Measurements from ENCODE around the gene POC5.

The POC5 gene

GRCh38 chr5:75653521-75653920 is 63.7 kb downstream of the POC5 start:
- Histone ChIP-seq H3K4me1 (ENCODE audit: control insufficient read depth, insufficient read depth, low read length) (peaks cover 5% of the 10 kb centered on the region), H3K4me3 (ENCODE audit: low read length) (no peak overlapping the region), H3K27me3 (ENCODE audit: control insufficient read depth, insufficient read depth, low read length) (no peaks in the 10 kb centered on the region), H3K9me3 (ENCODE audit: control insufficient read depth, low read length) (no peaks in the 10 kb centered on the region), H3K36me3 (ENCODE audit: control insufficient read depth, insufficient read depth, low read length) (no peaks in the 10 kb centered on the region), H3K9ac (ENCODE audit: low read length) (no peak overlapping the region)

- H3K9ac ChIP-seq (ENCODE audit: low read length): no peak overlapping the region
- H3K27me3 ChIP-seq (ENCODE audit: control insufficient read depth, insufficient read depth, low read length): no peaks in the 10 kb centered on the region
- no peaks in the 10 kb centered on the region for H3K9me3 ChIP-seq (ENCODE audit: control insufficient read depth, low read length)
- H3K36me3 ChIP-seq (ENCODE audit: control insufficient read depth, insufficient read depth, low read length): no peaks in the 10 kb centered on the region
- no peak overlapping the region for H3K4me3 ChIP-seq (ENCODE audit: low read length)
- peaks cover 9% of the 10 kb centered on the region for H3K4me1 ChIP-seq (ENCODE audit: control insufficient read depth, insufficient read depth, low read length)
These were observed 65.5 kb downstream of the POC5 start for GRCh38 chr5:75651575-75652238.

GRCh38 chr5:75648712-75649111 is 68.5 kb downstream of the POC5 start:
- H3K4me3 ChIP-seq (ENCODE audit: low read length): no peak overlapping the region
- no peaks in the 10 kb centered on the region for H3K36me3 ChIP-seq (ENCODE audit: control insufficient read depth, insufficient read depth, low read length)
- H3K9me3 ChIP-seq (ENCODE audit: control insufficient read depth, low read length): no peaks in the 10 kb centered on the region
- no peaks in the 10 kb centered on the region for H3K27me3 ChIP-seq (ENCODE audit: control insufficient read depth, insufficient read depth, low read length)
- H3K4me1 ChIP-seq (ENCODE audit: control insufficient read depth, insufficient read depth, low read length): peaks cover 9% of the 10 kb centered on the region
- no peak overlapping the region for H3K9ac ChIP-seq (ENCODE audit: low read length)

- no peak overlapping the region for H3K9ac ChIP-seq (ENCODE audit: low read length)
- no peaks in the 10 kb centered on the region for H3K27me3 ChIP-seq (ENCODE audit: control insufficient read depth, insufficient read depth, low read length)
- H3K36me3 ChIP-seq (ENCODE audit: control insufficient read depth, insufficient read depth, low read length): no peaks in the 10 kb centered on the region
- H3K9me3 ChIP-seq (ENCODE audit: control insufficient read depth, low read length): no peaks in the 10 kb centered on the region
- H3K4me3 ChIP-seq (ENCODE audit: low read length): no peak overlapping the region
- H3K4me1 ChIP-seq (ENCODE audit: control insufficient read depth, insufficient read depth, low read length): no peaks in the 10 kb centered on the region
These were observed 76.4 kb downstream of the POC5 start for GRCh38 chr5:75640826-75641225.

GRCh38 chr5:75640395-75640794 is 76.8 kb downstream of the POC5 start:
- H3K9ac ChIP-seq (ENCODE audit: low read length): no peak overlapping the region
- H3K9me3 ChIP-seq (ENCODE audit: control insufficient read depth, low read length): no peaks in the 10 kb centered on the region
- no peaks in the 10 kb centered on the region for H3K4me1 ChIP-seq (ENCODE audit: control insufficient read depth, insufficient read depth, low read length)
- no peak overlapping the region for H3K4me3 ChIP-seq (ENCODE audit: low read length)
- H3K36me3 ChIP-seq (ENCODE audit: control insufficient read depth, insufficient read depth, low read length): no peaks in the 10 kb centered on the region
- no peaks in the 10 kb centered on the region for H3K27me3 ChIP-seq (ENCODE audit: control insufficient read depth, insufficient read depth, low read length)

- Histone ChIP-seq H3K4me1 (ENCODE audit: control insufficient read depth, insufficient read depth, low read length) (no peaks in the 10 kb centered on the region), H3K27me3 (ENCODE audit: control insufficient read depth, insufficient read depth, low read length) (no peaks in the 10 kb centered on the region), H3K9ac (ENCODE audit: low read length) (no peak overlapping the region), H3K36me3 (ENCODE audit: control insufficient read depth, insufficient read depth, low read length) (no peaks in the 10 kb centered on the region), H3K4me3 (ENCODE audit: low read length) (no peak overlapping the region), H3K9me3 (ENCODE audit: control insufficient read depth, low read length) (no peaks in the 10 kb centered on the region)
These were observed 77.5 kb downstream of the POC5 start for GRCh38 chr5:75639535-75640311.

- no peaks in the 10 kb centered on the region for H3K36me3 ChIP-seq (ENCODE audit: control insufficient read depth, insufficient read depth, low read length)
- H3K9me3 ChIP-seq (ENCODE audit: control insufficient read depth, low read length): no peaks in the 10 kb centered on the region
- H3K4me1 ChIP-seq (ENCODE audit: control insufficient read depth, insufficient read depth, low read length): no peaks in the 10 kb centered on the region
- no peak overlapping the region for H3K4me3 ChIP-seq (ENCODE audit: low read length)
- H3K27me3 ChIP-seq (ENCODE audit: control insufficient read depth, insufficient read depth, low read length): no peaks in the 10 kb centered on the region
- H3K9ac ChIP-seq (ENCODE audit: low read length): no peak overlapping the region
These were observed 79.3 kb downstream of the POC5 start for GRCh38 chr5:75637949-75638348.

- no peak overlapping the region for H3K9ac ChIP-seq (ENCODE audit: low read length)
- H3K9me3 ChIP-seq (ENCODE audit: control insufficient read depth, low read length): no peaks in the 10 kb centered on the region
- H3K27me3 ChIP-seq (ENCODE audit: control insufficient read depth, insufficient read depth, low read length): no peaks in the 10 kb centered on the region
- no peak overlapping the region for H3K4me3 ChIP-seq (ENCODE audit: low read length)
- H3K4me1 ChIP-seq (ENCODE audit: control insufficient read depth, insufficient read depth, low read length): peaks cover 4% of the 10 kb centered on the region
- no peaks in the 10 kb centered on the region for H3K36me3 ChIP-seq (ENCODE audit: control insufficient read depth, insufficient read depth, low read length)
These were observed 84.9 kb downstream of the POC5 start for GRCh38 chr5:75632321-75632720.

- H3K27me3 ChIP-seq (ENCODE audit: control insufficient read depth, insufficient read depth, low read length): no peaks in the 10 kb centered on the region
- peaks cover 4% of the 10 kb centered on the region for H3K4me1 ChIP-seq (ENCODE audit: control insufficient read depth, insufficient read depth, low read length)
- no peak overlapping the region for H3K9ac ChIP-seq (ENCODE audit: low read length)
- no peak overlapping the region for H3K4me3 ChIP-seq (ENCODE audit: low read length)
- H3K36me3 ChIP-seq (ENCODE audit: control insufficient read depth, insufficient read depth, low read length): no peaks in the 10 kb centered on the region
- no peaks in the 10 kb centered on the region for H3K9me3 ChIP-seq (ENCODE audit: control insufficient read depth, low read length)
These were observed 86.4 kb downstream of the POC5 start for GRCh38 chr5:75630875-75631274.

- Histone ChIP-seq H3K9ac (ENCODE audit: low read length) (no peak overlapping the region), H3K36me3 (ENCODE audit: control insufficient read depth, insufficient read depth, low read length) (no peaks in the 10 kb centered on the region), H3K4me3 (ENCODE audit: low read length) (no peak overlapping the region), H3K4me1 (ENCODE audit: control insufficient read depth, insufficient read depth, low read length) (peaks cover 26% of the 10 kb centered on the region), H3K27me3 (ENCODE audit: control insufficient read depth, insufficient read depth, low read length) (no peaks in the 10 kb centered on the region), H3K9me3 (ENCODE audit: control insufficient read depth, low read length) (no peaks in the 10 kb centered on the region)
These were observed 89.4 kb downstream of the POC5 start for GRCh38 chr5:75627801-75628200.

GRCh38 chr5:75626959-75627358 is 90.3 kb downstream of the POC5 start:
- H3K4me1 ChIP-seq (ENCODE audit: control insufficient read depth, insufficient read depth, low read length): peaks cover 31% of the 10 kb centered on the region
- H3K9ac ChIP-seq (ENCODE audit: low read length): no peak overlapping the region
- H3K9me3 ChIP-seq (ENCODE audit: control insufficient read depth, low read length): no peaks in the 10 kb centered on the region
- H3K36me3 ChIP-seq (ENCODE audit: control insufficient read depth, insufficient read depth, low read length): no peaks in the 10 kb centered on the region
- H3K27me3 ChIP-seq (ENCODE audit: control insufficient read depth, insufficient read depth, low read length): no peaks in the 10 kb centered on the region
- H3K4me3 ChIP-seq (ENCODE audit: low read length): no peak overlapping the region

Measured in mucosa of stomach (tissue), 1 donor.